Activated naive CD8-positive, alpha-beta T cell treated with anti-CD3 and anti-CD28 coated beads for 36 hours (primary cell): ENCODE results near the gene WDSUB1. TPM values are rescaled to one million over a fixed set of nuclear protein-coding genes. Genes with fewer than 3 reads are reported as not detected.

Source experiments
- DNase-seq: peaks from one replicate; pipeline ENCODE4 v3.0.0; 2021
- H3K27ac Mint-ChIP-seq: one replicate; pipeline ENCODE4 v1.8.0; 2022; ENCODE audit warnings: mild to moderate bottlenecking, moderate library complexity, mixed read lengths
- H3K27me3 Mint-ChIP-seq: one replicate; pipeline ENCODE4 v1.8.0; 2022; ENCODE audit warnings: mild to moderate bottlenecking, mixed read lengths
- H3K36me3 Mint-ChIP-seq: one replicate; pipeline ENCODE4 v1.8.0; 2021; ENCODE audit warnings: mild to moderate bottlenecking, mixed read lengths
- H3K4me1 Mint-ChIP-seq: one replicate; pipeline ENCODE4 v1.8.0; 2021; ENCODE audit warnings: mixed read lengths
- H3K4me3 Mint-ChIP-seq: one replicate; pipeline ENCODE4 v1.8.0; 2022; ENCODE audit warnings: mild to moderate bottlenecking, moderate library complexity, mixed read lengths
- H3K9me3 Mint-ChIP-seq: one replicate; pipeline ENCODE4 v1.8.0; 2022; ENCODE audit warnings: mixed read lengths
- total RNA-seq, 2 experiments: library from RNA; stranded (reverse); gene quantifications; one replicate each; pipeline ENCODE4 v1.2.3, GENCODE V29; 2021

WDSUB1 gene
- total RNA-seq, 2 experiments from 2014 or later: 5.7 to 6.8 TPM

DNA sequence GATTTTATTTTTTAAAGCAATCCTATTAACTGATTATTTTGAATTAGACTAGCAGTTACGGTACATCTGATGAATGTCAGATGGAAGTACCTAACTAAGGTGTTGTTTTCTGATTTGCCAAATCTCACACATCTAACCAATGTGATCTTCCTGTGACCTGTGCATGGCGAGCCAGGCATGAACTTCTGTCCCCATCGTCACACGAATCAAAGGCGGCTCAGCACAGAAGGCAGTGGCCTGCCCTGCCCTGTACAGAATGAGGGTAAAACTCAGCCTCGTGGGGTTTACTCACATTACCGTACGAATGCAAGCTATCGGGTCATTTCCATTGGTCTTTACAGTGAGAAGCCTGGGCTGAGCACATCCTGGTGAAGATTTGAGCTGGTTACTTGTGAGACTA, 87.3 kb downstream of the WDSUB1 start:
- Mint-ChIP-seq H3K36me3 (no peaks in the 10 kb centered on the region), H3K4me3 (no peak overlapping the region), H3K27me3 (no peaks in the 10 kb centered on the region), H3K4me1 (peaks cover 13% of the 10 kb centered on the region), H3K27ac (no peak overlapping the region), H3K9me3 (no peaks in the 10 kb centered on the region)
- no peak for DNase-seq

- H3K4me1 Mint-ChIP-seq: peaks cover 6% of the 10 kb centered on the region
- no peak overlapping the region for H3K27ac Mint-ChIP-seq
- DNase-seq: no peak
- no peaks in the 10 kb centered on the region for H3K9me3 Mint-ChIP-seq
- H3K36me3 Mint-ChIP-seq: no peaks in the 10 kb centered on the region
- no peaks in the 10 kb centered on the region for H3K27me3 Mint-ChIP-seq
- no peak overlapping the region for H3K4me3 Mint-ChIP-seq
Observed at GRCh38 chr2:159196393-159196925, 90.0 kb downstream of the WDSUB1 start.

GRCh38 chr2:159195697-159196096, 90.8 kb downstream of the WDSUB1 start:
- H3K27ac Mint-ChIP-seq: no peak overlapping the region
- H3K4me3 Mint-ChIP-seq: no peak overlapping the region
- DNase-seq: no peak
- H3K4me1 Mint-ChIP-seq: no peaks in the 10 kb centered on the region
- no peaks in the 10 kb centered on the region for H3K9me3 Mint-ChIP-seq
- no peaks in the 10 kb centered on the region for H3K27me3 Mint-ChIP-seq
- no peaks in the 10 kb centered on the region for H3K36me3 Mint-ChIP-seq

DNA sequence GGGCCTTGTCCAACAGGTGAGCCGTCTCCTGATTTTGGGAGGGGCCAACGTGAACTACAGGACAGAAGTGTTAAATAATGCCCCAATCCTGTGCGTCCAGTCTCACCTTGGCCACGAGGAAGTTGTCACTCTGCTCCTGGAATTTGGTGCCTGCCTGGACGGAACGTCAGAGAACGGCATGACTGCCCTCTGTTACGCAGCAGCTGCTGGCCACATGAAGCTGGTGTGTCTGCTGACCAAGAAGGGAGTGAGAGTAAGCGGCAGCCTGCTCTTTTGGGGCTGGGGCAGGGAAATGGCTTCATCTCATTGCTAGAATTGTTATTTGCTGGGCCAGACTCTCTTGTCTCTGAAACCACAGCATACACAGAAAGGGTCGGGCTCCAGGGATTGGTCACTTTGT, 92.3 kb downstream of the WDSUB1 start:
- no peak for DNase-seq
- H3K36me3 Mint-ChIP-seq: no peaks in the 10 kb centered on the region
- no peaks in the 10 kb centered on the region for H3K9me3 Mint-ChIP-seq
- no peaks in the 10 kb centered on the region for H3K4me1 Mint-ChIP-seq
- H3K27ac Mint-ChIP-seq: no peak overlapping the region
- no peaks in the 10 kb centered on the region for H3K27me3 Mint-ChIP-seq
- H3K4me3 Mint-ChIP-seq: no peak overlapping the region

DNA sequence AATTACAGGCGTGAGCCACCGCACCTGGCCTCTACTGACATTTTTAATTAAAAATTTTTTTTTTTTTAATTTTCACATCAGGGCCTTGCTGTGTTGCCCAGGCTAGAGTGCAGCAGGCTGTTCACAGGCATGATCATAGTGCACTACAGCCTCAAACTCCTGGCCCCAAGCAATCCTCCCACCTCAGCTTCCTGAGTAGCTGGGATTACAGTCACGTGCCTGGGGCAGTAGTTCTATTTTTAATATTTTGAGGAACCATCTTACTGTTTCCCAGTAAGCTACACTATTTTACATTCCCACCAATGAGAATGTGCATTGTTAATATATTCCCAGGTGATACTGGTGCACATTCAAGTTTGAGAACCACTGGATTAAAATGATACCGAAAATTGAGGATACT, 92.7 kb downstream of the WDSUB1 start:
- Mint-ChIP-seq H3K27me3 (no peaks in the 10 kb centered on the region), H3K27ac (no peak overlapping the region), H3K9me3 (no peaks in the 10 kb centered on the region), H3K4me1 (no peaks in the 10 kb centered on the region), H3K36me3 (no peaks in the 10 kb centered on the region), H3K4me3 (no peak overlapping the region)
- DNase-seq: no peak

GRCh38 chr2:159192371-159192918, 94.1 kb downstream of the WDSUB1 start:
- Mint-ChIP-seq H3K36me3 (no peaks in the 10 kb centered on the region), H3K27ac (no peak overlapping the region), H3K4me3 (no peak overlapping the region), H3K9me3 (no peaks in the 10 kb centered on the region), H3K4me1 (no peaks in the 10 kb centered on the region), H3K27me3 (no peaks in the 10 kb centered on the region)
- DNase-seq: no peak

DNA sequence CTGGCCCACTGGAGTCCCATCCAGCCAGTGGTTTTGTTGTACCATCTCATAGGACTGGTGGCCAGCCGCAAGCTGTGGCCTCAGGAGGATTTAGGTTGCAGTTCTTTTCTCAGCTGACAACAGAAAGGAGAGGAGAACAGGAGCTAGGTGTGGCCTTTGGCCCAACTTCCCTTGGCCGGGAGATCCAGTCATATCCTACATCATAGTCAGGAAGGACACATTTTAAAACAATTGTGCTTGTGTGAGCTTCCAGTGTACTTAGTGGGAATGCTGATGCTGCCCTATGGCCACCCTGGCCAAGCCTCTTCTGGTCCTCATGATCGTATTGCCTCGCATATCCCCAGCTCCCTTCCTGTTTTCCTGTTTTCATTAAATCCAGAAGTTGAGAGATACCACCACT, 98.1 kb downstream of the WDSUB1 start:
- Mint-ChIP-seq H3K36me3 (no peaks in the 10 kb centered on the region), H3K4me3 (no peak overlapping the region), H3K27ac (no peak overlapping the region), H3K27me3 (no peaks in the 10 kb centered on the region), H3K4me1 (peaks cover 8% of the 10 kb centered on the region), H3K9me3 (no peaks in the 10 kb centered on the region)
- DNase-seq: no peak

DNA sequence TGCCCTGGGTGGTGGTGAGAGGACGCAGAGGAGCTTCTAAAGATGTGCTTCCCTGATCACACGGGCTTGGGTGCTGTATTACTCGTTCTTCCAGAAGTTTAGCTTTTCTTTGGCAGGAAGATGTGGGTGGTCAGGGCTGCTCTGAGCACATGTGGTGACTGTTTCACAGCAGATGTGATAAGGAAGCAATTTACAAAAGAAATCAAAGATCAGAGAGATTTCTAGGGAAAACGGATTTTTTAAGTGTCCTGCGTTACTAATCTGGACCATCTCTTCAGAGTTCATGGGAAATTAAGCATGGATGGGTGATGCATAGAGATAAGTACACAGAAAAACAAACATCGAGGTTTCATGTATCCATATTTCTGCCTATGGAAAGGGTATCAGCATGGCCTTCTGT, 99.4 kb downstream of the WDSUB1 start:
- DNase-seq: no peak
- no peaks in the 10 kb centered on the region for H3K36me3 Mint-ChIP-seq
- peaks cover 8% of the 10 kb centered on the region for H3K4me1 Mint-ChIP-seq
- H3K9me3 Mint-ChIP-seq: no peaks in the 10 kb centered on the region
- H3K27ac Mint-ChIP-seq: no peak overlapping the region
- no peak overlapping the region for H3K4me3 Mint-ChIP-seq
- no peaks in the 10 kb centered on the region for H3K27me3 Mint-ChIP-seq

DNA sequence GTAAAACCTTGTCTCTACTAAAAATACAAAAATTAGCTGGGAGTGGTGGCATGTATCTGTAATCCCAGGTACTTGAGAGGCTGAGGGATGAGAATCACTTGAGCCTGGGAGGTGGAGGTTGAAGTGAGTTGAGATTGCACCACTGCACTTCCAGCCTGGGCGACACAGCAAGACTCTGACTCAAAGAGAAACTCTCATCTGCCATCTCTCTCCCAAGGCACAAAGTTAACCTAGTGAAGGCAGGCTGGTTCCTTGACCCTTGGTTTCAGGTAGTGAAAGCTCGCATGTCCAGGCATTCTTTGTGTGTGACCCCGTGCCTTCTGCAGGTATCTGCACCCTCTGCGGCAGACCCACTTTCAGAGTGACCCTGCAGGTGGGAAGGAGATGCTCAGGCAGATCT, 100.0 kb downstream of the WDSUB1 start:
- H3K4me1 Mint-ChIP-seq: peaks cover 8% of the 10 kb centered on the region
- no peak for DNase-seq
- no peak overlapping the region for H3K4me3 Mint-ChIP-seq
- H3K9me3 Mint-ChIP-seq: no peaks in the 10 kb centered on the region
- H3K36me3 Mint-ChIP-seq: no peaks in the 10 kb centered on the region
- no peaks in the 10 kb centered on the region for H3K27me3 Mint-ChIP-seq
- H3K27ac Mint-ChIP-seq: no peak overlapping the region
